ENCODE measurements around the gene PDE4D.

The PDE4D gene

GRCh38 chr5:59462956-59463355, 430.6 kb downstream of the PDE4D start:
- TF ChIP-seq TAF1 (IDR thresholded peaks at IDR 0.05; ENCODE audit: borderline replicate concordance, insufficient read depth, low read length) (no peak), POLR2AphosphoS5 (IDR thresholded peaks at IDR 0.05; ENCODE audit: low read depth, low read length) (no peak), FOXP2 (optimal IDR thresholded peaks at IDR 0.05; ENCODE audit: borderline replicate concordance, extremely low read depth, extremely low read length, insufficient read depth) (no peak), SIN3A (IDR thresholded peaks at IDR 0.05; ENCODE audit: borderline replicate concordance, insufficient read depth, low read length) (no peak), REST (IDR thresholded peaks at IDR 0.05; ENCODE audit: insufficient read depth in 1 of 2, low read depth in 2 of 2, low read length in 2 of 2) (no peak)

- TF ChIP-seq TAF1 (IDR thresholded peaks at IDR 0.05; ENCODE audit: borderline replicate concordance, insufficient read depth, low read length) (no peak), SIN3A (IDR thresholded peaks at IDR 0.05; ENCODE audit: borderline replicate concordance, insufficient read depth, low read length) (no peak), REST (IDR thresholded peaks at IDR 0.05; ENCODE audit: insufficient read depth in 1 of 2, low read depth in 2 of 2, low read length in 2 of 2) (no peak), FOXP2 (optimal IDR thresholded peaks at IDR 0.05; ENCODE audit: borderline replicate concordance, extremely low read depth, extremely low read length, insufficient read depth) (no peak), POLR2AphosphoS5 (IDR thresholded peaks at IDR 0.05; ENCODE audit: low read depth, low read length) (no peak)
Observed at GRCh38 chr5:59460368-59461153, 433.0 kb downstream of the PDE4D start.

- no peak for TF ChIP-seq FOXP2 (optimal IDR thresholded peaks at IDR 0.05; ENCODE audit: borderline replicate concordance, extremely low read depth, extremely low read length, insufficient read depth)
- TF ChIP-seq SIN3A (IDR thresholded peaks at IDR 0.05; ENCODE audit: borderline replicate concordance, insufficient read depth, low read length), result no peak
- no peak for TF ChIP-seq TAF1 (IDR thresholded peaks at IDR 0.05; ENCODE audit: borderline replicate concordance, insufficient read depth, low read length)
- no peak for TF ChIP-seq REST (IDR thresholded peaks at IDR 0.05; ENCODE audit: insufficient read depth in 1 of 2, low read depth in 2 of 2, low read length in 2 of 2)
- no peak for TF ChIP-seq POLR2AphosphoS5 (IDR thresholded peaks at IDR 0.05; ENCODE audit: low read depth, low read length)
Observed at GRCh38 chr5:59458966-59459729, 434.4 kb downstream of the PDE4D start.

GRCh38 chr5:59458321-59458720, 435.2 kb downstream of the PDE4D start:
- TF ChIP-seq SIN3A (IDR thresholded peaks at IDR 0.05; ENCODE audit: borderline replicate concordance, insufficient read depth, low read length) (no peak), TAF1 (IDR thresholded peaks at IDR 0.05; ENCODE audit: borderline replicate concordance, insufficient read depth, low read length) (no peak), POLR2AphosphoS5 (IDR thresholded peaks at IDR 0.05; ENCODE audit: low read depth, low read length) (no peak), FOXP2 (optimal IDR thresholded peaks at IDR 0.05; ENCODE audit: borderline replicate concordance, extremely low read depth, extremely low read length, insufficient read depth) (no peak)

- TF ChIP-seq FOXP2 (optimal IDR thresholded peaks at IDR 0.05; ENCODE audit: borderline replicate concordance, extremely low read depth, extremely low read length, insufficient read depth) (no peak), TAF1 (IDR thresholded peaks at IDR 0.05; ENCODE audit: borderline replicate concordance, insufficient read depth, low read length) (no peak)
Observed at GRCh38 chr5:59449905-59450644, 443.5 kb downstream of the PDE4D start.
